IPS-NIHi7 (cell line): ENCODE data around the gene KRTAP22-1.

Experiments
- DNase-seq: peaks from one replicate; pipeline ENCODE4 v3.0.0; 2012; ENCODE audit warnings: mixed read lengths; ENCODE audit errors: extremely low spot score

The KRTAP22-1 gene

GRCh38 chr21:30600787-30601186 lies at the start of gene KRTAP22-1:
KRTAP22-1 (plus strand) TSS chr21:30601087.
- no peak for DNase-seq

- DNase-seq: no peak
Observed at GRCh38 chr21:30552782-30553181, 48.1 kb upstream of the KRTAP22-1 start.

GRCh38 chr21:30555095-30555494 lies 45.8 kb upstream of the KRTAP22-1 start:
- no peak for DNase-seq

DNA sequence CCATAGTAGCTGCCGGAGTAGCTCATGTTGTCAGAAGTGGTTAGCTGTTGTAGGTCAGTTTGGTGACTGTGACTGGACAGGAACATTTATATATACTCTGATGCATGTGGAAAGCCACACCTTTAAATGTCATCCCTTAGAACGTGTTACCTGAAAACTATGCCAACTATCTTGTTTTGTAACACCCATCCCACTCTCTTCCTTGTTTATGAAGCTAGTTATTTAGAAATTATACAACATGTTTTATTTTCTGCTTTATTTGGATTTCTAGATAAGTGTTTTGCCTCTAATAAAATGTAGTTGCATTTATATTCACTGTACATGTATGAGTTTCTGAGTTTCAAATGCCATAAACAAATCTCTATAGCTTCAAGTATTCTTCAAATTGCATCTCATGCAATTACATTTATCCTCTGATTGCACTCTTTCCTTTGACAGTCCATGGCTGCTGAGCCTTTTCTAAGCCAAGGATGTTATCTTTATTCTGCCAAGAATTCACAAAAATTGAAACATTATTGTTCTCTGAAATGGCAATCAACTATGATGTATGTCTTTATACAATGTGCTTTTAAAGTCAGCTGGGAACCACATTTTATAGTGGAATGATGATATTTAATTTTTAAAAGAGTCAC lies 39.5 kb upstream of the KRTAP22-1 start, which contains the start of gene KRTAP19-7:
KRTAP19-7 (minus strand) TSS at position 51 of the 632 bp plus-strand sequence; CDS start at position 26, 25 bp downstream.
- DNase-seq: no peak

- DNase-seq: no peak
Observed at GRCh38 chr21:30561957-30562356, 38.9 kb upstream of the KRTAP22-1 start.

DNA sequence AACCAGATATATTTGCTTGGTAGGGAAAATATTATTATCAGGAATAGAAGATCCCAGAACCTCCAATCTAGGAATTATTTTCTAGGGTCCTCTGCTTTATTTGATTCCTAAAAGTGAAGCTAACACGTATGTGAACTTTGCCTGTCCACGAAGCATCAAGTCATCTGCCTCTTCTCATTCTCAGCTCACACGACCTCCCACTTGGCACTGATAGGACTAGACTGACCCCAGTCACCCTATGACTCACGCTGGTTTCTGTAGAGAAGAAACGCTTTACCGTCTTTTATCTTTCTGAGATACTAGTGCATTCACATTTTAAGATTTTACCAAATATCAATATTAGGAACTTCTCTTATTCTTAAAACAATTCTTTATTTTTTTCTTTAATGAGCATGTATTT lies 37.8 kb upstream of the KRTAP22-1 start:
- no peak for DNase-seq

- no peak for DNase-seq
Observed at GRCh38 chr21:30563630-30564029, 37.3 kb upstream of the KRTAP22-1 start.

- no peak for DNase-seq
Observed at GRCh38 chr21:30567617-30568016, 33.3 kb upstream of the KRTAP22-1 start.

DNA sequence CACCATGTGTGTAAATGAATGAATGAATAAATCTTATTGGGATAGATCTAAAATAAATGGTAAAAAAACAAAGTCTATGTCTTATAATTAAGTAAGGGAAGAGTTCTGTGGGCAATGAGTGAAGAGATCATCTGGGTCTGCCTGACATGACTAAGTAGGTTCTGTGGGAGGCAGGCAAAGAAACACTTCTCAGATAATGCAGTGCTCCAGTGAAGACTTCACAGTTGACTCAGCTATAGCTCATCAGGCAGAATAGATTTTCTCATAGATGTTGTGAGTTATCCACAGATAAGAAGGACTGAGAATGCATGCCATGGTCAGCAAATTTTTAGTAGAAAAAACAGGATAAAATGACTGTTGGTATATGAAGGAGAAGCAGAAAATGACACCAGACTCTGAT lies 23.1 kb upstream of the KRTAP22-1 start:
- DNase-seq: no peak

- no peak for DNase-seq
Observed at GRCh38 chr21:30579346-30579745, 21.5 kb upstream of the KRTAP22-1 start.

- no peak for DNase-seq
Observed at GRCh38 chr21:30580132-30580531, 20.8 kb upstream of the KRTAP22-1 start.

DNA sequence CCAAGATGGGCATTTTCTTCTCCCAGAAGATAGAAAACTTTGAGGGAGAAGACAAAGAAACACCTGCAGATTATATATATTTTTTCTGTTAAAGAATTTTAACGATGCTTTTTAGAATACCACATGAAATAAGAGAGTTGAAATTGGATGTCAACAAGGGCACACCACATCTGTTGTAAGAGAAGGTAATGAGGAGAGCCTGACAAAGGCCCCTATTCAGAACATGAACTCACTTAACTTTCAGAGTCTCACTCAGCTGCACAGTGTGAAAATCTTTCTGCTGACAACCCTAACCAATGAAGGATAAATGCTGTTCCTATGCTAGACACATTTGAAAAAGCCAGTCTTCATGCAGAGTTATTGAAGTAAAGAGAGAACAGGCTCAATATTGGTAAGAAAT lies 18.0 kb upstream of the KRTAP22-1 start:
- DNase-seq: no peak

GRCh38 chr21:30590297-30590696 lies 10.6 kb upstream of the KRTAP22-1 start, which contains the start of gene KRTAP22-2:
KRTAP22-2 (minus strand) TSS chr21:30590397.
- DNase-seq: no peak

- no peak for DNase-seq
Observed at GRCh38 chr21:30592140-30592539, 8.7 kb upstream of the KRTAP22-1 start, which contains the start of gene KRTAP6-3. KRTAP6-3 (plus strand) TSS chr21:30592440; CDS start chr21:30592446, 6 bp downstream.

- no peak for DNase-seq
Observed at GRCh38 chr21:30598802-30599201, 2.1 kb upstream of the KRTAP22-1 start, which contains the start of gene KRTAP6-2. KRTAP6-2 (minus strand) TSS chr21:30598902; CDS start chr21:30598874, 28 bp downstream.

GRCh38 chr21:30605968-30606367 lies 5.1 kb downstream of the KRTAP22-1 start:
- DNase-seq: peak; percentile 22

- no peak for DNase-seq
Observed at GRCh38 chr21:30612132-30612531, 11.2 kb downstream of the KRTAP22-1 start.

DNA sequence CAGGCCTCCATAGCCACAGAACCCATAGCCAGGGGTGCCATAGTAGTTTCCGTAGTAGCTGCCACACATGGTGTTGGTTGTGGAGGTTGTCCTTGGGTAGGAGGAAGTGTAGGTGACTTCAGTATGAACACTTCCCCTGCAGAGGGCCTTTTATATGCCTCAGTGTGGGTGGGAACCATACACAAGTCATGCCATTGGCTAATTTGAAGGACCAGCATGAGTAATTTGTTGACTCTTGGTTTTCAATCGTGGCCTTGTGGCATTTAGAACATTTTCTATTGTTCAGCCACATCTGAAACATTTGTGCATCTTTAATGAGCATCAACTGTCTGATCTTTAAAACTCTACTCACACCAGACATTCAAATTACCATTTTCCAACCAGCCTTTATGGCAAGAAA lies 12.9 kb downstream of the KRTAP22-1 start, which contains the start of gene KRTAP6-1:
KRTAP6-1 (minus strand) TSS at position 95 of the 400 bp plus-strand sequence; CDS start at position 69, 26 bp downstream.
- no peak for DNase-seq

DNA sequence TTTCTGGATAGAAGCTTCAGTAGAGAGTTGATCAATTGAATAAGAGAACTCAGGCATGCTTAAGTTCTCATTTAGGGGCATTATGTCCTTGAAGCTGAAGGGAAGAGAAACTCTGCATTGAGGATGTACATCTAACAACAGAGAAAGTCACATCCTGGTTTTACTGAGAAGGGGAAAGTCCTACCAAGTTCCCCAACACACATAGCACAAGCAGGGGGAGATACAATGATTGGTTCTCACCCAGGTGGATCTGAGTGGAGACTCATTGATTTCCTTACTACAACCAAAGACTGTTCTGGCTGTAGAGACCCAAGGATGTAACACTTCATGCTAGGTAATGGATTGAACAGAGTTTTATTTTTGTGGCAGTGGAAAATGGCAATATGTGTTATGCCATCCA lies 14.3 kb downstream of the KRTAP22-1 start:
- DNase-seq: no peak

GRCh38 chr21:30616125-30616524 lies 15.2 kb downstream of the KRTAP22-1 start, which contains the start of gene KRTAP20-1:
KRTAP20-1 (plus strand) TSS chr21:30616425; CDS start chr21:30616455, 30 bp downstream.
- DNase-seq: no peak

- no peak for DNase-seq
Observed at GRCh38 chr21:30620080-30620479, 19.2 kb downstream of the KRTAP22-1 start.

DNA sequence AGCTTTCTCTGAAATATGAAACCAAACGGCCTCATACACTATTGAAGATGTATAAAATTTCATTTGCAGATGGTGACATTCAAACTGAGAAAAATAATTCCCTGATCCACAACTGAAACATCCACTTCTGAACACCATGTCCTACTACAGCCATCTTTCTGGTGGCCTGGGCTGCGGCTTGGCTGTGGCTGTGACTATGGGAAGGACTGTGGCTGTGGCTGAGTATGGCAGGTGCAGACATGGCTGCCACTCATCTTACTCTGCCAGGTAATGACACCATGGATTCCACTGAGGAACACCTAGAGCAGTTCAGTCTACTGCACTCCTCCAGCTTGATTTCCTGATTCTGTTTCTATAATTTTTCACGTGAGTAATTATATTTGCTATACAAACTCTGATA lies 19.6 kb downstream of the KRTAP22-1 start, which contains the start of gene KRTAP20-4:
KRTAP20-4 (plus strand) TSS at position 106 of the 400 bp plus-strand sequence.
- DNase-seq: no peak

DNA sequence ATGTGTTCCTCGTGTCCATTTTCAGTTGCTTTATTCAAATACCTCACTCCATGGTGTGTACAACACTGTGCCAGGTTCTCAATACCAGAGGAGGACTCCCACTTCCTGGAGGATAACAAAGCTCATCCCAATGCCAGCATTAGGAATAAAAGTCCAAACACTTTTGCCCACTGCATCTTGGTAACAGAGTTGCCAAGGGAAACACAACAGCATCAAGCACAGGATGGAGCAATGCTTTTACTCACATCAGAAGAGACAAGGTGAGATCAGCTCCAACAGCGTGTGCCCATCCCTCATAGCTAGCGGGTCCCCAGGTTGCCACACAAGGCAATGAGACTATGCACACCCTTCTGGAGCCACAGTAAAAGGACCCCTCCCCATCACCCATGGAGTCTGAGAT lies 22.5 kb downstream of the KRTAP22-1 start:
- DNase-seq: no peak
